Mesendoderm (in vitro differentiated cells): ENCODE results near the gene TCAF2.
"Not testable (repeated sequence)": the region's sequence is repeated elsewhere in the genome, so short reads cannot be mapped to it uniquely, and the experiment has no call there.

Experiments
- DNase-seq: peaks from one replicate; pipeline ENCODE4 v3.0.0; 2013
- H2AK5ac ChIP-seq: 2 replicates; pipeline ENCODE4 v1.6.1; 2013; ENCODE audit warnings: low read length, inconsistent platforms
- H2BK120ac ChIP-seq: 2 replicates; pipeline ENCODE4 v1.6.1; 2013; ENCODE audit warnings: low read depth, mild to moderate bottlenecking, low read length, moderate library complexity, mixed read lengths
- H2BK15ac ChIP-seq: replicated peaks from 2 replicates; pipeline ENCODE4 v1.6.1; 2013; ENCODE audit warnings: low read depth, mild to moderate bottlenecking, moderate library complexity
- H2BK5ac ChIP-seq: 2 replicates; pipeline ENCODE4 v1.6.1; 2013; ENCODE audit warnings: low read length, inconsistent platforms
- H3K18ac ChIP-seq: 2 replicates; pipeline ENCODE4 v1.6.1; 2013; ENCODE audit warnings: mild to moderate bottlenecking, low read length, mixed read lengths
- H3K23ac ChIP-seq: one replicate; pipeline ENCODE4 v1.6.1; 2013; ENCODE audit warnings: low read length
- H3K27ac ChIP-seq: 2 replicates; pipeline ENCODE4 v1.5.1; 2013; ENCODE audit warnings: low read depth, mild to moderate bottlenecking, inconsistent platforms, low read length, moderate library complexity
- H3K27me3 ChIP-seq: 2 replicates; pipeline ENCODE4 v1.6.1; 2013; ENCODE audit warnings: low read length, control low read depth, mild to moderate bottlenecking, inconsistent platforms; ENCODE audit not compliant: insufficient read depth, poor library complexity
- H3K36me3 ChIP-seq: 2 replicates; pipeline ENCODE4 v1.6.1; 2013; ENCODE audit warnings: low read length, inconsistent platforms; ENCODE audit not compliant: control insufficient read depth, insufficient read depth
- H3K4ac ChIP-seq: one replicate; pipeline ENCODE4 v1.6.1; 2013; ENCODE audit warnings: low read depth, mild to moderate bottlenecking, low read length, moderate library complexity
- H3K4me1 ChIP-seq: 2 replicates; pipeline ENCODE4 v1.6.1; 2013; ENCODE audit warnings: low read depth, low read length, inconsistent platforms; ENCODE audit not compliant: control insufficient read depth
- H3K4me2 ChIP-seq: 2 replicates; pipeline ENCODE4 v1.6.1; 2013; ENCODE audit warnings: low read length
- H3K4me3 ChIP-seq: 2 replicates; pipeline ENCODE4 v1.5.1; 2013; ENCODE audit warnings: mild to moderate bottlenecking, low read length
- H3K56ac ChIP-seq: one replicate; pipeline ENCODE4 v1.6.1; 2013; ENCODE audit warnings: low read length
- H3K79me1 ChIP-seq: 2 replicates; pipeline ENCODE4 v1.6.1; 2013; ENCODE audit warnings: low read length, inconsistent platforms
- H3K79me2 ChIP-seq: 2 replicates; pipeline ENCODE4 v1.6.1; 2013; ENCODE audit warnings: mild to moderate bottlenecking, low read length; ENCODE audit not compliant: control insufficient read depth, insufficient read depth
- H3K9ac ChIP-seq: 2 replicates; pipeline ENCODE4 v1.6.1; 2013; ENCODE audit warnings: low read length, inconsistent platforms
- H4K5ac ChIP-seq: one replicate; pipeline ENCODE4 v1.6.1; 2013; ENCODE audit warnings: low read length
- H4K8ac ChIP-seq: one replicate; pipeline ENCODE4 v1.6.1; 2013; ENCODE audit warnings: low read depth, mild to moderate bottlenecking, control low read depth, low read length, moderate library complexity
- WGBS: extraction: QIAGEN DNeasy Blood & Tissue Kit; methylation state at CpG from one replicate; pipeline ENCODE4 v1.1.7; 2013; ENCODE audit warnings: low lambda C conversion rate, missing lambda C conversion rate; ENCODE audit not compliant: insufficient coverage; ENCODE audit errors: extremely low coverage; 5-methylcytosine and 5-hydroxymethylcytosine counted together

TCAF2 gene

GRCh38 chr7:143606088-143606487, 14.7 kb upstream of the TCAF2 start:
- H2AK5ac ChIP-seq, H3K9ac ChIP-seq, H3K4me1 ChIP-seq, H2BK5ac ChIP-seq, H2BK15ac ChIP-seq, H3K36me3 ChIP-seq, H3K4ac ChIP-seq, DNase-seq, H3K79me1 ChIP-seq, H3K56ac ChIP-seq, H3K27ac ChIP-seq, H3K4me3 ChIP-seq, H4K5ac ChIP-seq, H3K79me2 ChIP-seq, H3K18ac ChIP-seq, H3K23ac ChIP-seq, H4K8ac ChIP-seq, H3K4me2 ChIP-seq, H3K27me3 ChIP-seq, H2BK120ac ChIP-seq: not testable (repeated sequence)
- WGBS, result no CpG with 5 or more reads among the region's 1 CpG

GRCh38 chr7:143615545-143615944, 5.2 kb upstream of the TCAF2 start:
- H3K4ac ChIP-seq, H3K79me1 ChIP-seq, H3K27me3 ChIP-seq, H3K4me2 ChIP-seq, H2BK5ac ChIP-seq, H4K8ac ChIP-seq, H3K79me2 ChIP-seq, H2BK15ac ChIP-seq, H3K36me3 ChIP-seq, H3K27ac ChIP-seq, H4K5ac ChIP-seq, H3K9ac ChIP-seq, H3K23ac ChIP-seq, H2AK5ac ChIP-seq, H3K18ac ChIP-seq, H3K56ac ChIP-seq, DNase-seq, H3K4me3 ChIP-seq, H2BK120ac ChIP-seq, H3K4me1 ChIP-seq: not testable (repeated sequence)
- WGBS, result no CpG with 5 or more reads among the region's 6 CpGs

DNA sequence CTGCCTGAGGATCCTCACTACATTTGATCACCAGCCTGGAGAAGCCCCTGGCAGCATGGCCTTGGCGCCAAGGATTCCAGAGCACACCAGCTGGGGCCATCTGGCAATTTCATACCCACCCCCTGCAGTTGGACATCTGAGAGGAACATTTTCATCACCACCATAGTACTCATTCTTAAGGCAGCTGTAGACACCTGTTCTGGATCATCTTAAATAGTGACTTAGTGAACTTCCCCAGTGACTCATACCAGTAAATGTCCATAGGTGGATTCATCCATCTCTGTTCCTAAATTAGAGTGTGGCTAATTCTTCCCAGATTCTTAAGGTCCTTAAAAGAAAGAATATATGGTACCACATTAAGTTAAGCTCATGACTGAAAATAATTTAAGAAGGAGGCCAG, 3.6 kb upstream of the TCAF2 start:
- not testable (repeated sequence) for H3K79me2 ChIP-seq, H3K23ac ChIP-seq, H3K4ac ChIP-seq, H2BK15ac ChIP-seq, H3K79me1 ChIP-seq, H2BK120ac ChIP-seq, H4K5ac ChIP-seq, H3K4me2 ChIP-seq, H3K9ac ChIP-seq, H3K27ac ChIP-seq, H2BK5ac ChIP-seq, H4K8ac ChIP-seq, H3K56ac ChIP-seq, H3K4me1 ChIP-seq, H3K18ac ChIP-seq, H3K27me3 ChIP-seq, DNase-seq, H3K36me3 ChIP-seq, H3K4me3 ChIP-seq, H2AK5ac ChIP-seq
- no CpG with 5 or more reads among the region's 1 CpG for WGBS

- H4K5ac ChIP-seq, H3K4me3 ChIP-seq, H2BK5ac ChIP-seq, H3K27ac ChIP-seq, H3K56ac ChIP-seq, H3K36me3 ChIP-seq, H3K23ac ChIP-seq, H3K18ac ChIP-seq, H3K4ac ChIP-seq, H3K4me2 ChIP-seq, H2BK120ac ChIP-seq, H3K79me2 ChIP-seq, H2BK15ac ChIP-seq, DNase-seq, H3K4me1 ChIP-seq, H3K79me1 ChIP-seq, H3K9ac ChIP-seq, H3K27me3 ChIP-seq, H2AK5ac ChIP-seq, H4K8ac ChIP-seq: not testable (repeated sequence)
- WGBS, result no CpG with 5 or more reads among the region's 23 CpGs
Measured at GRCh38 chr7:143620058-143620457, 716 bp upstream of the TCAF2 start.

DNA sequence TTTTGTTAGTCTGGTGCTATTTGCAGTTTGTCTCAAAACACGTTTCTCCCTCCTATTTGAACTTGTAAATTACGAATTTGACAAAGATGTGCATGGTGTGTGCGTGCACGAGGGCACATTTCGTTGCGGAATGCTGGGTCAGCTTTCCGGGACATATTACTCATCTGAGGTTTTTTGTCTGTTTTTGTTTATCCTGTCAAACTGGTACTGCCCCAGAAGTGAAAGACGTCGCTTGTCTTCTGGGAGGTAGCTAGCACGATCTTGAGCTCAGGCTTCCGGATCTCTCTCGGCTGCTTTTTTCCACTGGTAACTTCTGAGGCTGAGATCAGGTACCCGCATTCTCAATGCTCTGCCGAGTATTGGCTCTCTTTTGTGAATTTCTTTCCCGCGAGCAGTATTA, 401 bp downstream of the TCAF2 start:
- H3K27ac ChIP-seq, H3K27me3 ChIP-seq, H3K56ac ChIP-seq, H3K4me1 ChIP-seq, H3K18ac ChIP-seq, H2BK5ac ChIP-seq, DNase-seq, H2BK15ac ChIP-seq, H4K5ac ChIP-seq, H3K36me3 ChIP-seq, H3K4me3 ChIP-seq, H2AK5ac ChIP-seq, H4K8ac ChIP-seq, H3K79me2 ChIP-seq, H3K4ac ChIP-seq, H3K79me1 ChIP-seq, H2BK120ac ChIP-seq, H3K23ac ChIP-seq, H3K4me2 ChIP-seq, H3K9ac ChIP-seq: not testable (repeated sequence)
- WGBS, result no CpG with 5 or more reads among the region's 16 CpGs

GRCh38 chr7:143622130-143622529, 1.4 kb downstream of the TCAF2 start:
- not testable (repeated sequence) for H3K23ac ChIP-seq, H4K5ac ChIP-seq, H3K4me1 ChIP-seq, H3K79me1 ChIP-seq, H3K9ac ChIP-seq, H3K36me3 ChIP-seq, H4K8ac ChIP-seq, H3K4me3 ChIP-seq, H2BK15ac ChIP-seq, H2AK5ac ChIP-seq, H3K27me3 ChIP-seq, H2BK120ac ChIP-seq, H3K79me2 ChIP-seq, DNase-seq, H2BK5ac ChIP-seq, H3K4me2 ChIP-seq, H3K18ac ChIP-seq, H3K4ac ChIP-seq, H3K56ac ChIP-seq, H3K27ac ChIP-seq
- no CpG with 5 or more reads among the region's 17 CpGs for whole genome bisulfite sequencing
